Heart right ventricle (tissue), 16 donors: ENCODE results near the gene PDE4D. TPM values are rescaled to one million over a fixed set of nuclear protein-coding genes. Genes with fewer than 3 reads are reported as not detected.

ENCODE experiments used
- ATAC-seq, 8 donors: fragments of 200-7000 bp; cut with Tn5 transposase; one replicate each; pipeline ENCODE4 v1.9.1; 2020; ENCODE audit warnings: mild to moderate bottlenecking in 8 of 8, moderate library complexity in 8 of 8, moderate number of reproducible peaks in 1 of 8
- DNase-seq, 2 donors: peaks; one replicate each; pipeline ENCODE4 v3.0.0-alpha.2; 2020
- H3K27ac ChIP-seq, 10 donors: fragments of 200-600 bp; sonication (generic) in 2 of 10; one replicate each; pipeline versions ENCODE4 v1.5.0 to v1.8.0; 2020 to 2022; ENCODE audit warnings: mild to moderate bottlenecking in 3 of 10
- H3K27me3 ChIP-seq, 7 donors: fragments of 200-600 bp; one replicate each; pipeline ENCODE4 v1.8.0; 2021 to 2022; ENCODE audit warnings: mild to moderate bottlenecking in 2 of 7
- H3K36me3 ChIP-seq, 9 donors: fragments of 200-600 bp; sonication (generic) in 1 of 9; one replicate each; pipeline versions ENCODE4 v1.5.0 to v1.8.0; 2020 to 2022; ENCODE audit warnings: mild to moderate bottlenecking in 2 of 9
- H3K4me1 ChIP-seq, 9 donors: fragments of 200-600 bp; sonication (generic) in 1 of 9; one replicate each; pipeline versions ENCODE4 v1.5.0 to v1.8.0; 2020 to 2022; ENCODE audit warnings: mild to moderate bottlenecking in 4 of 9
- H3K4me3 ChIP-seq, 10 donors: fragments of 200-600 bp; sonication (generic) in 2 of 10; one replicate each; pipeline versions ENCODE4 v1.5.0 to v1.8.0; 2020 to 2022; ENCODE audit warnings: mild to moderate bottlenecking in 7 of 10, moderate library complexity in 2 of 10
- H3K9me3 ChIP-seq, 11 donors: fragments of 200-600 bp in 10 of 11; sonication (generic) in 2 of 11; one replicate each; pipeline versions ENCODE4 v1.5.0 to v1.8.0; 2013 to 2022; ENCODE audit warnings: mild to moderate bottlenecking in 2 of 11, control low read depth in 1 of 11, moderate library complexity in 1 of 11
- whole genome bisulfite sequencing, 2 donors: extraction: QIAGEN DNeasy Blood & Tissue Kit; methylation state at CpG; one replicate each; pipeline ENCODE4 v1.1.7; 2013; ENCODE audit warnings: inconsistent platforms in 1 of 2; 5-methylcytosine and 5-hydroxymethylcytosine counted together
- intact Hi-C, 10 donors: fragments of 100-400 bp; cut with DNase I; formaldehyde crosslinking; loops; one replicate each; pipeline versions ENCODE4 v1.11.1 to v1.14.2; 2022
- polyA plus RNA-seq, 2 donors: library from polyadenylated mRNA; stranded (reverse); fragments of 200-250 nt; gene quantifications; one replicate each; pipeline ENCODE4 v1.2.3, GENCODE V29; 2013
- total RNA-seq, 10 donors: library from RNA; stranded (reverse); fragmentation: NEBNext Ultra II Directional in 3 of 10; extraction: Animal tissue kit (Norgen Biotek cat#: 25700) in 3 of 10; gene quantifications; one replicate each; pipeline versions ENCODE4 v1.2.1 to v1.2.4, GENCODE V29; 2021 to 2023
- TF ChIP-seq, protein P1 (sequence below), 9 donors: fragments of 200-600 bp; sonication (generic) in 2 of 9; IDR thresholded peaks; one replicate each; pipeline versions ENCODE4 v1.5.0 to v1.8.0; 2021 to 2022; ENCODE audit warnings: antibody characterized with exemption in 9 of 9, mild to moderate bottlenecking in 5 of 9, moderate library complexity in 1 of 9
- donor health status: Arrhythmogenic right ventricular cardiomyopathy.
- donor health status: ischemic (EF 13 %, LVEDD 7.1; RV severe dilation, severe dysfunction).
- donor health status: healthy with polysubstance abuse.
- donor health status: DM: no; HTN: yes; CAD: no.
- donor health status: DM: no; HTN: no; CAD: no.
- donor health status: ischemic (EF 25% LVEDD 6.9; RV normal size, moderate dysfunction).
- donor health status: ischemic (EF 25% LVEDD 5.7; RV mildly dilated, moderate dysfunction).
- donor health status: healthy.
- donor health status: DM: yes; HTN: yes; CAD: no.
- donor health status: Ischemic cardiomyopathy.
- donor health status: ischemic (EF 35%, LVEDD 5.7; RV mildly dilated, moderate dysfunction).
- donor health status: nonischemic (EF 11% LVEDD 7.7; RV severe dilation, severe dysfunction).
- donor health status: DM: yes; HTN: yes; CAD: no.
- donor health status: PGD.
- donor health status: ischemic (EF 29% LVEDD 5.4; RV normal size, mild dysfunction).
- donor health status: nonischemic (EF 23%, LVEDD 6.1; RV moderate dilation, normal function).

PDE4D gene
- total and polyA plus RNA-seq, 12 donors = 5.8 to 83.2 (median 39.5) TPM

DNA sequence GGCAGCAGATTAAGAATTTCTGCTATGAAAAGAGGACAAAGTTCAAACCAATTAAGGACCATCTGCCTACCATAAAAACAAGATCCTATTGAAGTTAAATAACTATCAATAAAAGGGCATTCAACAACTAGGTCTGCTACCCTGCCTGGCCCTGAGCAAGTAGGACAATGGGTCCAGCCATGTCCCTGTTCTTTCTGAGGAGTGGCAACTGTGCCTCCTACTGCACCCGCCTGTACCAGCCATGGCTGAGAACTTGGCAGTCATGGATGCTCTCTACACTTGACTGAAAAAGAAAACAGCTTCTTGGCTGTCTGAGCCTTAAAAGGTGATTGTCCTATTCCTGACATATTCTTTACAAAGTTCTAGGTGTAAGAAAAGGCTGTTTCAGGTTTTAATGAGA, 652.4 kb downstream of the PDE4D start:
- Histone ChIP-seq H3K4me3 (no peak overlapping the region), H3K4me1 (peaks cover 4 to 47% (median 28%) of the 10 kb centered on the region in 9 donors), H3K36me3 (no peaks in the 10 kb centered on the region), H3K27me3 (no peaks in the 10 kb centered on the region), H3K9me3 (no peaks in the 10 kb centered on the region), H3K27ac (no peak overlapping the region)
- TF ChIP-seq, protein P1, sequence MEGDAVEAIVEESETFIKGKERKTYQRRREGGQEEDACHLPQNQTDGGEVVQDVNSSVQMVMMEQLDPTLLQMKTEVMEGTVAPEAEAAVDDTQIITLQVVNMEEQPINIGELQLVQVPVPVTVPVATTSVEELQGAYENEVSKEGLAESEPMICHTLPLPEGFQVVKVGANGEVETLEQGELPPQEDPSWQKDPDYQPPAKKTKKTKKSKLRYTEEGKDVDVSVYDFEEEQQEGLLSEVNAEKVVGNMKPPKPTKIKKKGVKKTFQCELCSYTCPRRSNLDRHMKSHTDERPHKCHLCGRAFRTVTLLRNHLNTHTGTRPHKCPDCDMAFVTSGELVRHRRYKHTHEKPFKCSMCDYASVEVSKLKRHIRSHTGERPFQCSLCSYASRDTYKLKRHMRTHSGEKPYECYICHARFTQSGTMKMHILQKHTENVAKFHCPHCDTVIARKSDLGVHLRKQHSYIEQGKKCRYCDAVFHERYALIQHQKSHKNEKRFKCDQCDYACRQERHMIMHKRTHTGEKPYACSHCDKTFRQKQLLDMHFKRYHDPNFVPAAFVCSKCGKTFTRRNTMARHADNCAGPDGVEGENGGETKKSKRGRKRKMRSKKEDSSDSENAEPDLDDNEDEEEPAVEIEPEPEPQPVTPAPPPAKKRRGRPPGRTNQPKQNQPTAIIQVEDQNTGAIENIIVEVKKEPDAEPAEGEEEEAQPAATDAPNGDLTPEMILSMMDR (IDR thresholded peaks at IDR 0.05) = no peak
- DNase-seq = no peak
- WGBS, 2 donors = 94 to 95% methylated on average over 1 of the region's 1 CpG
- intact Hi-C loops = no loop called here
- ATAC-seq = no peak

DNA sequence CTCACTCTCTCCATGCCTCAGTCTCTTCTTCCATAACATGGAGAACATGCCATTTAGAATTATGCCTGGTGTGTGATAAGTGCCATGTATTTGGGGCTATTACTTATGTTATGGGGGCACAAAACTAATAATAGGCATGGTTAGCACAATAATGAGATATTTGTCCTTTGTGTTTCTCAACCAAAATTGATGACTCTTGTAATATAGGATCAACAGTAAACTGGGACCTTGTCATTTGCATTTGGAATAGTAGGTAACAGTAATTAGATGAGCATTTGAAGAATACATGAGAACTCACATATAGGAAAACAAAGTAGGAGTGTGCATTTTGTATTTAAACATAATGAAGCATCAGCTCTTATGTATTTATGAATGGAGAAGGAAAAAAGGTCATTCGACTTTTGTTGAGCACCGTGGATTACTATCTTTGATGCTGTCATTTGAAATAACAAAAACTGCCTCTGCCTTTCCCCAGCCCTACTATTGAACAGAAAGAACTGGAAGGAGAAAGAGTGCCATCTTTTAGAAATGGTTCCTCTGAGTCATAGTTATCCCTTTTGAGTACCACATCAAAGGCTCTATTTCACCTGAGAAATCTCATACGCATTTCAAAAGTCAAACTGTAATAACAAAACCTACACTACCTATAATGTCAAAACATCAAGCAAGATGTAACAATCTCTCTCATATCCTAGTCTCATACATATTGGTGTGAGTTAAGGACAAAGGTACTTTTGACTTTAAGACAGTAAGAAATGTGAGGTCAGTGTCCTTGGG, 655.2 kb downstream of the PDE4D start:
- H3K36me3 ChIP-seq = no peaks in the 10 kb centered on the region
- ATAC-seq (no peak), DNase-seq (no peak)
- H3K27me3 ChIP-seq = no peaks in the 10 kb centered on the region
- H3K4me3 ChIP-seq = no peak overlapping the region
- WGBS, 2 donors = 85 to 87% methylated on average over 3 of the region's 3 CpGs
- H3K4me1 ChIP-seq = peaks cover 0 to 52% (median 23%) of the 10 kb centered on the region in 9 donors
- intact Hi-C loops = no loop called here
- H3K9me3 ChIP-seq = no peaks in the 10 kb centered on the region
- H3K27ac ChIP-seq = no peak overlapping the region
- TF ChIP-seq, protein P1 (IDR thresholded peaks at IDR 0.05) = no peak

DNA sequence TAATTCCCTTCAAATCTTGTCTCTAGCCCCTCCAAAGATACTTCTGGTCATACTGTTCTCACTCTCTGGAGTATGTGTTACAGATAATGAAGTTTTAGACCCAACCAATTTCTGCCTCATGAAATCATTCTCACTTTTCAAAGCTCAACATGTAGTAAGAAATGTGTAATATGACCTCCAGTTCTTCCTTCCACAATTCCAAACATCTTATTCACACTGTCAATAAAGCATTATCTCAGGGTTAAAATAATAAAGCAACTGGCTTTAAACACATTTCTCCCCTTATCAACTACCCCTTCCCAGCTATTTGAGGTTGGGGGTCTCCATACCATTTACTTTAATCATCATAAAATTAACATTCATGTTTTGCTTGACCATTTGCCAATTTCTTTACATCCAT, 656.5 kb downstream of the PDE4D start:
- no peaks in the 10 kb centered on the region for H3K36me3 ChIP-seq
- H3K4me1 ChIP-seq = peaks cover 0 to 53% (median 23%) of the 10 kb centered on the region in 9 donors
- ATAC-seq (no peak), DNase-seq (no peak)
- intact Hi-C loops = no loop called here
- no peak overlapping the region for H3K4me3 ChIP-seq
- no peaks in the 10 kb centered on the region for H3K9me3 ChIP-seq
- TF ChIP-seq, protein P1 (IDR thresholded peaks at IDR 0.05) = no peak
- peak overlapping the region in 1 of 10 donors; percentile 2 for H3K27ac ChIP-seq
- no peaks in the 10 kb centered on the region for H3K27me3 ChIP-seq

DNA sequence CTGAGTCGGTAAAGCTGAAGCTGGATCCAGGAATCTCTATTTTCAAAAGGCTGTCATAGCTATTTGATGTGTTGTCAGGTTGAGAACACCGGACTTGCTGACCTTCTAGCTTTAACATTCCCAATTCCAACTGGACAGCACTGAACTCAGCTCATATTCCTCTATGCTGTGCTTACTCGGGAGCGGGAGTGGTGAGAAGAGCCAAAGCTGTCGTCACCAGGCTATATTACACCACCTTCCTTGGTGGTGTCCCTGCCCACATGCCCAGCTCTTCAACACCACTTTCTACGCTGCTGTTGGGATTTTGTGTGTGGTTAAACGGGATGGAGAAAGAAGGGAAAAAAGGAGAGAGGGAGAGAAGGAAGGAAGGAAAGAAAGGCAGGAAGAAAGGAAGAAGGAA, 657.1 kb downstream of the PDE4D start:
- Histone ChIP-seq H3K4me3 (no peak overlapping the region), H3K27ac (peak overlapping the region in 1 of 10 donors; percentile 2), H3K27me3 (no peaks in the 10 kb centered on the region), H3K9me3 (no peaks in the 10 kb centered on the region), H3K36me3 (no peaks in the 10 kb centered on the region), H3K4me1 (peaks cover 0 to 52% (median 23%) of the 10 kb centered on the region in 9 donors)
- TF ChIP-seq, protein P1 (IDR thresholded peaks at IDR 0.05) = no peak
- ATAC-seq (peak in 6 of 8 donors; percentile 43 to 85 (median 60)), DNase-seq (no peak)
- intact Hi-C loops = no loop called here
- 41 to 60% methylated on average over 7 of the region's 7 CpGs for WGBS, 2 donors
